GM12878 (cell line): ENCODE measurements around the gene SYNCRIP.

Experiments
- ATF7 ChIP-seq: fragments of 450-650 bp; IDR thresholded peaks from 2 replicates; pipeline ENCODE4 v1.6.1; 2016; ENCODE audit warnings: low read depth, mild to moderate bottlenecking
- POLR2AphosphoS5 ChIP-seq: IDR thresholded peaks from 2 replicates; pipeline ENCODE4 v1.6.1; 2011; ENCODE audit warnings: mild to moderate bottlenecking, low read length, inconsistent platforms
- TARDBP ChIP-seq: IDR thresholded peaks from 2 replicates; pipeline ENCODE4 v1.6.1; 2016; ENCODE audit warnings: borderline replicate concordance

GRCh38 chr6:85679445-85680123 lies 36.9 kb upstream of the SYNCRIP start:
- no peak for TF ChIP-seq TARDBP
- TF ChIP-seq ATF7, result no peak
- TF ChIP-seq POLR2AphosphoS5, result no peak
